GM19238 (cell line): ENCODE results near the gene GATA3.

Experiments
- DNase-seq: peaks from one replicate; pipeline ENCODE4 v3.0.0; 2011; ENCODE audit warnings: low spot score; ENCODE audit not compliant: insufficient read length

Gene GATA3

DNA sequence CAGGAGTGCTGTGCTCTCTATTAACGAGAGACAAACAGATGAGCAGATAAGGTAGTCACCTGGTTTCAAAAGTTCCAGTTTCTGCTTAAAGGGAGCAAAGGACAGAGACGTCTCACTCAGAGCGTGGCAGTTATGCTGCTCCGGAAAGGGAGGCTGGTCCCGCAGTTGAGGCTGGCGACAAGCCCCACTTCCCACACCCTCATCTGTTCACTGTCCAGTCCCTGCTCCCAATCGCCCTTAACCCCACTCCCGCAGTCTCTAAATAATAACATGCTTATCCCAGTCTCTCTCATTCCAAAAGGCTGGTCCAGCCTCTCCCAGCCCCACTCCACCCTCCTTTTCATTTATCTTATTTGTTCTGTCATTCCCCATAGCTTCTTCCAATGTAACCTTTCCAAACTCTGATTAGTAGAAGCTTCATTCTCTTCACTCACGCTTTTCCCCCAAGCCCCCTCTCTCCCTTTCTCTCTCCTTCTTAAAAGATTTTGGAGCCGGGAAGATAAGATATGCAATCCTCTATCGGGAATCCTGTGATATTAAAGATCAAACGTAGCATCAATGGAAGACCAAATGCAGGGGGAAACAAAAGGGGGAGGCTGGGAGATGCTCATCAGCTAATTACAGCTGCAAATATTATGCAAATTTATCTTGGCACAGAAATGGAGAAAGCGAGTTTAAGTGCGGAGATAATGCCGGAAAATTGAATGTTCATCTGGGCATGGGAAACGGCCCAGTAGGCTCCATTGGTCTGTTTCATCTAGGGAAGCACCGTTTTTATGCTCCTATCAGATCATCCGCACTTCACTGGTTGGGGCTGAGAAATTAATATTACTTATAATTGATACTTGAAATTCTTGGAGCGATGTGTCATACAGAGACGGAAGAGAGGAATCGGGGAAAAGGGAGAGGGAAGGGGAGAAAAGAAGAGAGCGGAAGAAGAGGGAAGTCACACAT, 16.3 kb upstream of the GATA3 start:
- no peak for DNase-seq

DNA sequence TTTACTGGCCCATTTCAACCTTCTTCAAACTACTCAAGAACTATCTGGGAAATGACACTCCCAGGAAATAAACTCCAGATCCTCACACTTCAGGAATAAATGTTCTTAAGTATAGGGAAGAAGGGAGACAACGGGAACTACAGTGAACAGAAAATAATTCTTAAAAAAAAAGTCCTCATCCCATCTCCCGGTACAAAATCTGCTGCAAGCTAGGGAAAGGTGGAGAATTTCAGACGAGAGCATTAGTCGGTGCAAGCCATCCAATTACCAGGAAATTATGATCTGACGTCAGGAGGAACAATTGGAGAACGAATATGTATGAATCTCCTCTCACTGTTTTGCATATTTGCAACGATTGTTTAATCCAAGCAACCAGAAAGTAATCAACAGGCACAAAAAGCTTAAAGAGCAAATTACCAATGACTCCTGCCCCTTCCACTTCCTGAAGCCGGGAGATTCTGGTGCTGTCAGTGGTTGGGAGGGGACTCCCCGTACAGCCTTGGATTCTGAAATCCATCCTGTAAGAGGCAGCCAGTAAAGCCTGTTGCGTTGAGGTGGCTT, 15.1 kb upstream of the GATA3 start:
- no peak for DNase-seq

DNA sequence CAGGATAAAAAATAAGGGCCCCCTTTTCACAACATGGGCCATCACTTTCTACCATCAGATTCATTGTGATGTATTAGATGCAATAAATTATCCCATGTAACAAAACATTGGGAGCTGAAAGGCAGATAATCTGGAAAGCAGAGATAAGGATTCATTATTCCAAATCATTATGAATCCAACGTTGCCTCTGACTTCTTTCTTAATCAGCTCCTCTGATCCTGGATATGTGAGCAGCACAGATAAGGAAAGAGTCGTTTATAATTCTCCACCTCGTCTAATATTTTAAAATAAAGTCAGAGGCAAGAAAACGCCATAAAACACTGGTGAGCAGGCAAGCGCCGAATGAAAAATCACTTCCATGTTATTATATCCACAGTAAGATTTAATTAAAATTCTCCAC, 13.8 kb upstream of the GATA3 start:
- no peak for DNase-seq

DNA sequence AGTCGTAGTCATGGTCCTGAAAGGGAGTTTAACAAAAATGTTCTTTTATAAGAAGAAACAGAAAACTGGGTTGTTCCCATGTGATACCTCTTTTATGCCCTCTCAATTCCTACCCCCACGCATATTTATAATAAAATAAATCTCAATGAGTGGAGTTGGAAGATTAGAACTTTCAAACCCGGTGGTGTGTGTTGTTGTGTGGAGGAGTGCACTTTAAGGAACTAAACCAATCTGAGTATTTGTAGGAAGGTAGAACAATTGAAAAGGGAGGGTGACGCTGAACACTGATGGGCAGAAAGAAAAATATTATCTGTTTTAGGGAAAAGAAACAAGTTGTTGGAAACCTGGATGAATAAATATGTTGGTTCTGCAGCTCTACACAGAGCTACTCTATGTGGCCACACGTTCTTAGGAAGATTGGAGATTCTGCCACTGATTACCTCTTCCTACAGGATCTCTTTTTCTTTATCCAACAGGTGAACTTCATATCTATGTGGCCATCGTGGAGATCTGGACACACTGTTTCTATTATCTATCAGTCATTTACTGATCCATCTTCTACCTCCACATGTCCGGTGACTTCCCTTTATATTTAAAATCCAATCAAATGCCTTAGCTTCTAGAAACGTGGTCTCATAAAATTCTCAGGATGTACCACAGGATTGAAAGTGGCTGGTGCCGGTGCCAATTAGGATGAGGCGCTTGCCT, 13.1 kb upstream of the GATA3 start:
- DNase-seq, result no peak

DNA sequence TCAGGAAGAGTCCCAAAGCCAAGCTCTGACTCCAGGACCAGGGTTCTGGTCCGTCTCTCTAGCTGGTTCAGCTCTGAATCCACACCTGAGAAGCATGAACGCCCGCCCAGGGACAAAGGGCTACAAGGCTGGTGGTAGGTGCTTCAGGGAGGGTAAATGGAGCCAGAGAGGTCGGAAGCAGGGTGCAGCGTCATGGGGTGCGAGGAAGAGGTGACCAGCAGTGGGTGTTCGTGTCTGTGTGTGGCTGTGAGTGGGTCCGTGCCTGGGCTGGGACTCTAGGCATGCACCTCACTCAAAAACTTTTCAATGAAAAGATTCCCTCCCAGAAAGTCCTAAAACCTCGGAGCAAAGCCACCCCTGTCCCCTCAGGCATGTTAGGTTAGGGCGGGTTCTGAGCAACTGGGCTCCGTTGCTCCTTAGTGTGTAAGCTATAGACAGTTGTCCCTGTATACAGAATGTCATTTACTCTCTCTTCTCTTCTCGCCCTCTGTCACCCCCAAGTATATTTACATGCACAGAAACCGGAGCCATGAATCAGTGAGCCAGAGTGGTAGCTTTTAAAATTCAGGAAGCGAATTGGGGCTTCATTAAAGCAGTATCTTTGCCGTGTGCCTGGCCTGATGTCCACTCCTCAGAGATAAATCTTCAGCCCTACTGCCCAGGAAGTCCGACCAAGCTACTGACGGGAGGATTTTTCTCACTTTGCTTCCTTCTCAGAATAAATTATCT, 12.3 kb upstream of the GATA3 start:
- DNase-seq, result no peak

DNA sequence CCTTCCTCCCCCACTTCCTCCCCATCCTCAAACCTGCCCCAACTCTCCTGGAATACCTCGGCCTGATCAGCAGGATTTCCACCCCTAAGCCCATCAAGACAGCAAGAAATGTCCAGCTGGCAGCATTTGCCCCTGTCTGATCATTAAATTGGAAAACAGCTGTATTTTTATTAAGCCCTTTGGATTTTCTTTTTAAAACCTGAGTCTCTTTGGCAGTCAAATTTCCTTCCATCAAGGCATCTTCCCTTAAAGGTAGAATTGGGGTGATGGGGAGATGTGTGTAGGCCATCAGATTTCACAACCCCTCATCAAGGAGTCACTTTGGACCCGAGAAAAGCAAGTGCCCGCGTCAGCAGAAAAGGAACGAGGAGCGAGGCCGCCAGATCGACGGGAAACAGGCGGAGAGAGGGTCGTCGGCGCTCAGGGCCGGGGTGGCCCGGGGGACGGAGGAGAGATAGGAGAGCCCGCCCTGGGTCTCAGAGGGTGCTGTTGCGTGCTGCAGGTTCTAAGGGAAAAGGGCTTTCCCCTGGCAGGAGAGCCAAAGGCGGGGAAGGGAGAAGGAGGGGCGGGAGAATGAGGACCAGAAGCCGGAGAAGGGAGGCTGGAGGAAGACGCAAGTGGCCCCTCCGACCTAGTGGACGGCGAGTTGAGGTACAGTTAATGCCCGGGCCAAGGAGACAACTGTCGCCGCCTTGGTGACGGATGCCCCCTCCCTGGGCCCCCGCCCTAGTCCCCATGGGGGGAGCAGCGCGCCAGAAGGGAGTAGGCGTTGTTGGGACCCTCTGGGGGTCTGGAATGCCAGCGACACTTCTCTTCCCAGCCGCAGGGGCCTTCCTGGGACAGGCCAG, 11.5 kb upstream of the GATA3 start:
- DNase-seq, result no peak

DNA sequence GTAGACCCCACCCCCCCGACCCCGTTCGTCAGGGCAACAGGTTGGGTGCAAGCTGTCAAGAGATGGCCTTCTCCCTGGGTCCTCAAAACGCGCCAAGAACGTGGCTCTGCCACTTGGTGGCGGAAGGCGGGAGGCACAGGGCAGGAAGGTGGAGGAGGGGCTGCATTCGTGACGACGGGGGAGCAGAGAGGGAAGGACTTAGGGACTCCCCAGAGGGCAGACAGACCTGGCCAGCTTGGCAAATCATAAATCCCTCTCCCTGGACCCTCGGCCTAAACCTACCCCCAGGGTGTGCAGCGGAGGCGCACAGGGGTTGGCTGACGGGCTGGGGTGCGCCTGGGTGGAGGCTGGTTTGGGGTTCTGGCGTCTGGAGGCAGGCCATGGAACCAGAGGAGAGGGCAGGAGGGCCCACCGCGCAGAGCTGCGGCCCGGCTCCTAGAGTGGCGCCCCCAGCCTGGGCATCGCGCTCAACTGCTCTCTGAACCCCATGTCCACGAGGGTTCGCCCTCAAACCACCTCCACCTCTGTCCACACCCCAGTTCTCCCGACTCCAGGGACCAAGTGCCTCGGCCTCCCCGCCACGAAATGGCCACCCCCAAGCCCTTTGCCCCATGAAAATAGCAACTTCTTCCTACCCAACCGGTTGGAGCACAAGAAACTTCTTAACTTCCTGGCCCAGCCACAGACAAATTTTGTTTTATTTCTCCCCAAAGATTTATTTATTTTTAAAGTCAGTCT, 10.8 kb upstream of the GATA3 start:
- no peak for DNase-seq

DNA sequence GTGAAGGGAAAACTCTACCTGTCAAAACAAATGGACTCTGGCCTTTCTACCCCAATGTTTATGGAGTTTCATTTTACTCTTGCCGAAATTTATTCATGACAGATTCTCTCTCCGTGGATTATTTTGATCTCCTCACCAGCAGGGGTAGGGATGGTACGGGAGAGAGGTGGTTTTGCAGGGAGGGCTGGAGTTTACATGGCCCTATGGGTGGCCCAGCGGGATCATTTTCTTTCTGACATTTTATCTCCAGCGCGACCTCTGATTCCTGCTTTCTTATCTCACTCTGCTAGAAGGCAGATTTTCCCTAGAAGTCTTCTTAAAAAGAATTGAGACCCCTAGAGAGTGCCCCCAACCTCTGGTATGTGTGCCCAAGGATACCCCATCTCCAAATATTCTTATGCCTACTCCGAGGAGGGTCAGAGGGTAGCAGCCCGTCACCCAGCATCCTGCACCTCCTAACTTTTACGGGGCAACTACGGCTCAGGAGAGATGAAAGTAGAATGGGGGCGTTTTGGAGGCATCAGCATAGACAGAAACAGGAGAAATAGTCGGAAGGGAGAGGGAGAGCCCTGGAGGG, 10.1 kb upstream of the GATA3 start:
- no peak for DNase-seq

DNA sequence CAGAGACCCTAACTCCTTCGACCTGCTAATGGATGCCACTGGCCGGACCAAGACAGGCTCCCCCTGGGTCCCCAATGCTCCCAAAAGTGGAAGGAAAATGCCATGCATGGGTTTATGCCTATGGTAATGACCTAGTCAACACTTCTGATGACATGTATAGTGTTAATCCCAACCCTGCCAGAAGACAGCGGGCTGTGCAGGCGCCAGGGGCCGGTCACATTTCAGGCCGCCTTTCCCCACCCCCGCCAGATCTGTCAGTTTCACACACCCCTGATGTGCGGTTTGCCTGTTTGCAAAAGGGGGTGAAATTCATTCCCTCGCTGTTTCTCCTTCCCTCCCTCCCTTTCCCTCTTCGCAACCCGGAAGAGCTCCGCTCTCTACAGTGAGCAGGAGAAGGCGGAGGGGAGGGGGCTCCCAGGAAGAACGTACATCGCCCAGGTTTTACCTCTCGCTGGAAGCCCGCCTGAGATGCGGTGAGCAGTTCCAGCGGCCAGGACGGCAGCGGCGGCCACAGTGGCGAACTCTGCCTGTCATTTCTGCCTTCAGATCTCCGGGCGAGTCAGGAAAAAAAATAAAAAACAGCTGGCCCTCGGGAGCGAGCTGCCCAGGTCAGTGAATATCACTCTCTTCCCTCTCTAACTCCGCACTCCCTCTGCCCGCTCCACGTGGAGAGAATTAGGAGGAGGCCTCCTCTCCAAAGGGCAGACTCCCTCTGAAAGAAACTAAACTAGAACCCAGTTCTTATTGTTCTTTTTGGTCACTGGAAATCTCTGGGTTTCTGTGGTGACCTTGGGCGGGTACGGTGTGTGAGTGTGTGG, 9.4 kb upstream of the GATA3 start:
- DNase-seq, result no peak

DNA sequence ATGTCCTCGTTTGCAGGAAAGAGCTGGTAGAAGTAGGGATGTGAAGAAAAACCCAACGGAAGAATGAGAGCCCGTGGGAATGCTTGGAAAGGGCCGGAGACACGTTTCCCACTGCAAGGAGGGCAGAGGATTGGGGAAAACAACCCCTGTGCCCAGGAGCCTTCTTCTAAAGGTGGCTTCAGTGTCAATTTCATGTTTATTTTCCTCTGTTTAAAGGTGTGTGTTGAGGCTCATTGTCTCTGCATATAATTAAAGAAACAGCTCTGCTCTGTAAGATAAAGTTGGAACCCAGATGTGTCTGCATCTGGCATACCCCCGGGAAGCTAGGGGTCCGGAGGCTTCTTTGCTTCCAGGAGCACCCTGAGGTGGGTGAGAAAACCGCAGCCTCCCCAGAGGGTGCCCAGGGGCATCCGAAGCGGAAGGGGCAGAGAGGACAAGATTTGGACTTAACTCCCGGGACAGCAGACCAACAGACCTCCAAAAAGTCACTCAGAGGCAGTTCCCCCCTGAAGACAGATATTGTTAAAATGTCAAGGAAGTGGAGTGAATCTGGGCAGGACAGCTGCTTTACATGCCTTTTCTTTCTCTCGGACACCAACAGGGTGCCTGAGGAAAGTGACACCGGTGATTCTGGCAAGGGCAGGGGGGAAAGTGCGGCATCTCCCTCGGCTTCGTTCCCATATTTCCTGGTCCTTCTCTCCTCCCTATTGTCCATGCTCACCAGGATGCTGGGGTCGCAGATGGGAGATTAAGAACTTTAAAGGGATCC, 8.6 kb upstream of the GATA3 start:
- no peak for DNase-seq

DNA sequence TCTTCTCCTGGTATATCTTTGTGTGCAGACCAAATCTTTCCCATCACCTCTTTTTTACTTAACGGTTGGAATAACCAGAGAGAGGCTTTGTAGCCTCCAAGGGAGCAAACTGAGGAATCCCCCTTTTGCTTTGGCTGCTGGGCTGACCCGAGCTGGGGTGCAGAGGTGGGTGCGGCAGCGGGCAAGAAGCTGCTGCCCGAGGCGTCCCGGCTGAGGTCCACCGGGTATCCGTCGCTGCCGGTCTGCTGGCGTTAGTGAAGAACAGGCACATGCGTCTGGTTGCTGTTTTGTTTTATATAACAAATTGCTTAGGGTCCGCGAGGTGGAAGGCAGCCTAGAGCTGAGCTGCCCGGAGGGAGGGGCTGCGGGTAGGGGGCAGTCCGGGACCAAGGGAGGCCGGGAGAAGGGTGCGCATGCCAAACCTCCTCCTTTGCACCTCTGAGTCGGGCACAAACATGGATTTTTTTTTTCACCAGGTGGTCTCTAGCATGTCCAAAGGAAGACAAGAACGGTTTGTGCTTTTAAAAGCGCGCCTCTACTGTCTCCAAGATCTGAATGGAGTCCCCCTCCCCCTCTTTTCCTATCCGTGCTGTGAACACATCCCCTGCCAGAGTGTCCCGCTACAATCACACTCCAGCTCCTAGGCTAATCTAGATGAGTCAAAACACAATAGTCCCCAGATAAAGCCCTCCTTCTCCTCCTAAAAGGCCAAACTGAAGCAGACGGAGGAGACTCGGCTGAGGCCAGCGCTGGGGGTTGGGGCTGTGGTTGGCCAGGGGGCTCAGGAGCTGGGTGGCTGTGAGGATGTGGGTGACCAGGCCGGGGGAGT, 6.8 kb upstream of the GATA3 start:
- DNase-seq, result no peak

DNA sequence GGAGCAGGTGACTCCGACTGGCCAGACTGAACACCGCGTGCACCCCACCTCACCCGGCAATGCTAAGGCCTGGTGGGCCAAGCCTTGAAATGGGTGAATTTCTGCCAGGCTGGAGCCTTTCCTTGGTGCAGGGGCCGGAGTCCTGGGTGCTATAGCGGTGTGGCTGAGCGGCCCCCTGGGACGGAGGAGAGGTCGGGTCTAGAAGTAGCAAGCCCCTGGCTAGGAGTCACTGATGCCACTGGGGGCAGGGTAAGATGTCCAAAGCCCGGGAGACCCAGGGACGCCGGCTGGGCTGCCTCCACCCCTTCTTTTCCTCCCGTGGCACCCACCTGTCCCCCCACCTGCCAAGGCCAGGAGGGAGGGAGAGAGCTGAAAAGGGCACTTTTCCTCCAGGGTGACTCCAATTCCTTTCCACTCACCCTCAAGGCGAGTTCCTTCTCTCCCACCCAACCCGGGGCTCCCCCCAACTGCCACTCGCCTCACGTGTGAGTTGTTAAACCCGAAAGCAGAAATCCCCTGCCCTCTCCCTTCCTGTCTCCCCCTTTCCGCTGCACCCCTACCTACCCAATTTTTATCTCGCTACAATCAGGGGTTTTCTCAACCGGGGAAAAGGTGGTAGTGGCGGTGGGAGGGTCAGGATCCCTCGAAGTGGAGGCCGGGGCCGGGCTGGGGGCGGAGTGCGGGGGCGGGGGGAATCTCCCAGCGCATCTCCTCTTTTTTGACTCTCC, 6.0 kb upstream of the GATA3 start:
- no peak for DNase-seq

DNA sequence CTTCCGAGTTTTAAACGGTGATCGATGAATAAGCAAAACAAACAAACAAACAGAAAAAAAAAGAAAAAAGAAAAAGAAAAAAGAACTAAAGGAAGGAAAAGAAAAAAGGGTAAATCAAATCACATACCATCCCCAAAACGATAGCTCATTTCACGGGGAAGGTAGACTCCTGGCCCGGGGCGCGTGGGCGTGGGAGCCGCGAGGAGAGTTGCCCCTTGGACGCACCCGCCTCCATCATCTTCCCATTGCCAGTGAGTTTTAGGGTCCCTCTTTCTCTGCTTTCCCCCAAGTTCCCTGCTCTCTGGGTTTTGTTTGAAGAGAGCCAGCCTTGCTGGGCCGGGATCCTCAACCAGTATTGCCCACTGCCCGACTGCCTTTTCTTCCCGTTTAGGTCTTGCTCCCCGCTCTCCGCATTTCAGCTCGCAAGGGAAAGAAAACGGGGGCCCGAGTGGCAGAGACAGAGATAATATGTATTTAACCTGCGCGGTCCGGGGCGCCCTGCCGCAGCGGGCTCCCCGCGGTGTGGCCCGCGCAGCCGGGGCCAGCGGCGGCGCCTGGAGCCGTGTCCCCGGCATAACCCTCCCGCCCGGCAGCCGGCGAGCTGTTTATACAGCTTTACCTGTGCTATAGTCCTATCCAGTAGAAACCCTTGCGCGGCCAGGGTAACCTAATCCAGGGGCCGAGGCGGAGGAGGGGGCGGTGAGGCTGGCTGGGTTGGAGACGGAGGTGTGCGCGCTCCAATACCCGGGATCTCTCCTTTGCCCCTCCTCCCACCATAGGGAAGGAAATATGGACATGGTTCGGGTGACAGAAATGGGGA, 5.2 kb upstream of the GATA3 start:
- no peak for DNase-seq

DNA sequence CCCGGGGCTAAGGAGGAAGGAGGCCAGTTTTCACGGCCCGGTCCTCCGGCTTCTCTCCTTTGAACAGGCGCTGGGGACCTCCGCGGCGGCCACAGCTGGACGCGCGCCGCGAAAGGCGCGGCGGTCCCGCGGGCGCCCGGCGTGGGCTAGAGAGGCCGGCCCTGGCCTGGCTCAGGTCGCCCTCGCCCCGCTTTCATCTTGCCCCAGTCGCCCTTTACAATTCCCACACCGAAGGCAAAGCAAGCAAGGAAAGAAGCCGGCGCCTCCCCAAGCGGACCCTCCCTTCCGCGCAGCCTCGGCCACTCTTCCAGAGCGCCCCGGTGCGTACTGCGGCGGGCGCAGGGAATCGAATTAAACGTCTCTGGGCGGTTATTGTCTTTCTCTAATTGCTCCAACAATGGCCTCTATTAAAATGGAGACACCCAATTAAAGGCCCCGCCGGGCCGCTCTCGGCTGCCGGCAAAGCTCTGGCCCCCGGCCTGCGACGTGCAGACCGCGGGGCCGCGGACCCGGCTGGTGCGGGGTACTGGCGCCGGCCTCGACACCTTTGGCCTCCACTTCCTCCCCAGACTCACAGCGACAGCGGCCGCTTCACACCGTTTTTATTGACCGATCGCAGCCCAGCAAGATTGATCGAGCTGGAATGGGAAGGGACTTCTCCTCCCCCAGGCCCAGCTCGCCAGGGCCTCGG, 4.5 kb upstream of the GATA3 start:
- no peak for DNase-seq

DNA sequence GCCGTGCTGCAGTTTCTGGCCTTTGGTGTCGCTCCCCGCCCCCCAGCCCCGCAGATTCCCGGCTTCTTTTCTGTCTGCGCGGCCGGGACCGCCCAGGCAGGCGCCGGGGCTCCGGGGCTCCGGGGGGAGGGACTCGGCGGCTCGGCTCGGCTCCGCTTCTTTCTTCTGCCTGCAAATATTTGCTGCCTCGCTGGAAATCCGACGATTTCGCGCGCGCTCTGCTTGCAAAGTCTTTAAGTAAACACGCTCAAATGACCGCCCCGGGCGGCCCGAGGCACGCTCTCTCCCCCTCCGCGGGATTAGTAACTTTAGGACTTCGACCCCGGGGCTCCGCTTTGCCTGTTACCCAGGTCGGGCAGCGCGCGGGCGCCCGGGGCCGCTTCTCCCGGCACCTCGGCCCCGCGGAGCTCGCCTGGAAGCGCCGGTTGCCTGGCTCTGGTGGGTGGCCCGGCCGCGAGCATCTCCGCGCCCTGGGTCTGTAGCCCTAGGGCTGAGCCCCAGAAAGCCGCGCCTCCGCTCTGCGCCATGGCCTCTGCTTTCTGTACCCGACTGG, 3.9 kb upstream of the GATA3 start:
- no peak for DNase-seq
